ENCODE data around the gene TUFM. TPM values are rescaled to one million over a fixed set of nuclear protein-coding genes. Genes with fewer than 3 reads are reported as not detected.

TUFM gene
- total RNA-seq, 1 experiment from 2014 or later = 361 TPM

DNA sequence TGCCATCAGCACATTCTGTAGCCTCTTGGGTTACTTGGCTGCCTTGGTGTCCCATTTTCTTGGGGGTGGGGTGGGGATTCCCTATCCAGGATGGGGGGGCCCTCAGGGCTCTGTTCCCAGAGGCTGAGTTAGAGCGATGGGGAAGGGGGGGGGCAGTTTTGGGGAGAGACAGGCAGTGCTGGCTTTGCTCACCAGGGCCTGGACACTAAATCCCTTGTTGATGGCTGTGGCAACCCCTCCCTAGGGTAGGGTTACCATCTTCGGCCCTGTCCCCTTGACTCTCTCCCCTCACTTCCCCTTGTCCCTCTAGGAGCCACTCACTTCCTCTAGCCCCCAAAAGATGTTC, 31.5 kb upstream of the TUFM start:
- Histone ChIP-seq H3K9ac (ENCODE audit: low read length) (no peak overlapping the region), H3K9me2 (ENCODE audit: insufficient read depth) (no peaks in the 10 kb centered on the region), H4K20me1 (ENCODE audit: insufficient read depth) (no peaks in the 10 kb centered on the region), H3K27me3 (ENCODE audit: insufficient read depth, low read length) (no peaks in the 10 kb centered on the region), H3K4me3 (replicated peaks in 1 of 2; ENCODE audit: low read depth in 1 of 2, low read length in 2 of 2) (no peak overlapping the region), H3K4me1 (ENCODE audit: control insufficient read depth in 1 of 2, insufficient read depth in 2 of 2, low read length in 2 of 2) (peaks cover 5 to 17% of the 10 kb centered on the region in 2 experiments; a peak in 2 of 4 replicates), H2AFZ (ENCODE audit: low read depth, low read length, poor library complexity, severe bottlenecking) (no peak overlapping the region), H3K4me2 (ENCODE audit: low read length) (no peak overlapping the region), H3K79me2 (ENCODE audit: insufficient read depth, low read length) (no peaks in the 10 kb centered on the region), H3K9me3 (ENCODE audit: control insufficient read depth in 1 of 2, insufficient read depth in 1 of 2, low read depth in 1 of 2, low read length in 2 of 2) (no peaks in the 10 kb centered on the region), H3K27ac (ENCODE audit: low read depth, low read length) (no peak overlapping the region), H3K36me3 (ENCODE audit: control insufficient read depth in 1 of 2, insufficient read depth in 2 of 2, low read length in 2 of 2) (peaks cover 6% of the 10 kb centered on the region in 2 experiments; a peak in 2 of 4 replicates)
- ChIA-PET POLR2A (no interaction called here), RAD21 (ENCODE audit: low non-redundant PET in 1 of 2, low total read pairs in 2 of 2, uncharacterized antibody in 2 of 2, unreplicated experiment in 2 of 2) (no interaction called here), CTCF (no interaction called here)
- ATAC-seq = no peak
- TF ChIP-seq SIN3A (IDR thresholded peaks at IDR 0.05; ENCODE audit: low read depth) (no peak), EZH2 (IDR thresholded peaks at IDR 0.05) (no peak), FOSL1 (IDR thresholded peaks at IDR 0.05; ENCODE audit: low read depth) (no peak), ZNF274 (IDR thresholded peaks at IDR 0.05; ENCODE audit: low read depth, low read length) (no peak), RAD21 (IDR thresholded peaks at IDR 0.05; ENCODE audit: low read depth) (no peak), SP1 (IDR thresholded peaks at IDR 0.05; ENCODE audit: low read depth) (no peak), TCF7L2 (IDR thresholded peaks at IDR 0.05; ENCODE audit: borderline replicate concordance, extremely low read depth, insufficient read depth, insufficient read length) (no peak)
- TF ChIP-seq, protein P1, sequence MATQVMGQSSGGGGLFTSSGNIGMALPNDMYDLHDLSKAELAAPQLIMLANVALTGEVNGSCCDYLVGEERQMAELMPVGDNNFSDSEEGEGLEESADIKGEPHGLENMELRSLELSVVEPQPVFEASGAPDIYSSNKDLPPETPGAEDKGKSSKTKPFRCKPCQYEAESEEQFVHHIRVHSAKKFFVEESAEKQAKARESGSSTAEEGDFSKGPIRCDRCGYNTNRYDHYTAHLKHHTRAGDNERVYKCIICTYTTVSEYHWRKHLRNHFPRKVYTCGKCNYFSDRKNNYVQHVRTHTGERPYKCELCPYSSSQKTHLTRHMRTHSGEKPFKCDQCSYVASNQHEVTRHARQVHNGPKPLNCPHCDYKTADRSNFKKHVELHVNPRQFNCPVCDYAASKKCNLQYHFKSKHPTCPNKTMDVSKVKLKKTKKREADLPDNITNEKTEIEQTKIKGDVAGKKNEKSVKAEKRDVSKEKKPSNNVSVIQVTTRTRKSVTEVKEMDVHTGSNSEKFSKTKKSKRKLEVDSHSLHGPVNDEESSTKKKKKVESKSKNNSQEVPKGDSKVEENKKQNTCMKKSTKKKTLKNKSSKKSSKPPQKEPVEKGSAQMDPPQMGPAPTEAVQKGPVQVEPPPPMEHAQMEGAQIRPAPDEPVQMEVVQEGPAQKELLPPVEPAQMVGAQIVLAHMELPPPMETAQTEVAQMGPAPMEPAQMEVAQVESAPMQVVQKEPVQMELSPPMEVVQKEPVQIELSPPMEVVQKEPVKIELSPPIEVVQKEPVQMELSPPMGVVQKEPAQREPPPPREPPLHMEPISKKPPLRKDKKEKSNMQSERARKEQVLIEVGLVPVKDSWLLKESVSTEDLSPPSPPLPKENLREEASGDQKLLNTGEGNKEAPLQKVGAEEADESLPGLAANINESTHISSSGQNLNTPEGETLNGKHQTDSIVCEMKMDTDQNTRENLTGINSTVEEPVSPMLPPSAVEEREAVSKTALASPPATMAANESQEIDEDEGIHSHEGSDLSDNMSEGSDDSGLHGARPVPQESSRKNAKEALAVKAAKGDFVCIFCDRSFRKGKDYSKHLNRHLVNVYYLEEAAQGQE (IDR thresholded peaks at IDR 0.05; ENCODE audit: low read depth) = no peak
- intact Hi-C loops (cut with micrococcal nuclease) = loop anchor here (5.0 kb wide), 1 partner anchor 35 kb away; no protein-coding TSS in a partner anchor
- no TSS peak for BruUV-seq (replicated peaks)
- no peak for DNase-seq (ENCODE audit: low read depth, low spot score)

Measured in HCT116 (cell line).